Measurements from ENCODE around the gene SYK.
"Not testable (repeated sequence)": the region's sequence is repeated elsewhere in the genome, so short reads cannot be mapped to it uniquely, and the experiment has no call there.

SYK gene

DNA sequence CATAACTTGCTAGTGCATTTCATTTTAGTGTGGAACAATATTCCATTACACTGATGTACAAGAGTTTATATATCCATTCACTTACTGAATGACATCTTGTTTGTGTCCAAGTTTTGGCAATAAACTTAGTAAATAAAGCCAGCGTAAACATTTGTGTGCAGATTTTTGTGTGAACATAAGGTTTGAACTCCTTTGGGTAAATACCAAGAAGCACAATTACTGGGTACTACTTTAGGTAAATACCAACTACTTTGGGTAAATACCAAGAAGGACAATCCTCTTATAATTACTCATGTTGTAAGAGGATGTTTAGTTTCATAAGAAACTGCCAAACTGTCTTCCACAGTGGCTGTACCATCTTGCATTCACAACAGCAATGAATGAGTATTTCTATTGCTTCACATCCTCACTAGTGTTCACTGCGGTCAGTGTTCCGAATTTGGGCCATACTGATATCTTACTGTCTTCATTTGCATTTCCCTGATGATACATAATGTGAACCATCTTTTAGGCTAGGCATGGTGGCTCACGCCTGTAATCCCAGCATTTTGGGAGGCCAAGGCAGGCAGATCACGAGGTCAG lies 2.3 kb upstream of the SYK start:
- no peak for DNase-seq

DNA sequence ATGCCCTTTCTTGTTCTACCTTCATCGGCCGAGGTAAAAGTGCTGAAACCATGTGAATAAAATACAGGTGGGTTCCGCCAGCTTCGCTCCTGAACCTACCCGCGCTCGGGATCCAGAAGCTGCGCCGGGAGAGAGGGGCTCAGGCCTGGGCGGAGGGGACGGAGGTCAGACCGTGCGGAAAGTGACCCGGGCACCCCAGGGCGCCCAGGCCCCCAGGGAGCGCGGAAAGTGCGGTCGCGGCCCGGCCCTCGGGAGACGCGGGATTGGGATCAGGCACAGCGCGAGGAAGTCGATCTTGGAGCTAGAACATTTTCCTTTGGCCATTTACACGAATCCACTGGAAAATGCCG lies 329 bp downstream of the SYK start:
- no peak for DNase-seq

DNA sequence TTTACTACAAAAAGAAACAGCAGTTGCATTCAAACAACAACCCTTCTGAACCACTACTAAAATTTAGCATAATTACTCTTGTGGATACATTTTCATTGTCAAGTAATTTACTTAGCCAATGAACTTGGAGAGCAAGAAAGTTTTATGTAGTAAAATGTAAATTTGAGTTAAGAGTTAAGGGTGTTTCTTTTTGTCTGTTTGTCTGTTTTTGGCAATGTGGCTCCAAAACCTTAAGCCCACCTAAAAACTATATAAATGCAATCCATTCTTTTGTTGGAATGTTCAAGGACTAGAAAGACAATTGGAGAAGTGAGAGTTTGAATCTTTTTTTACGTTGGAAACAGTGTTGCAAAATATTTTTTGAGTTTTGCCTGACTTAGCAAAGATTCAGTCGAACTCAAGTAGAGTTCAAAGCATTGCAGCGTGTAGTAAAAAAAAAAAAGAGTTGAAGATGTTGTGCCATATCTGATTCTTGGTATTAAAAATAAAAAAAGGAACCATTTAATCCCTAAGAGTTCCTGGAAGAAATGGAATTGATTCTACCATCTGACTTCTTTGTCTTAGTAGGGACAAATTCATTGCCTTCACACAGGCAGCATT lies 867 bp downstream of the SYK start:
- DNase-seq: peak; percentile 27

GRCh38 chr9:90803860-90804593 lies 2.4 kb downstream of the SYK start:
- DNase-seq: peak; percentile 10

DNA sequence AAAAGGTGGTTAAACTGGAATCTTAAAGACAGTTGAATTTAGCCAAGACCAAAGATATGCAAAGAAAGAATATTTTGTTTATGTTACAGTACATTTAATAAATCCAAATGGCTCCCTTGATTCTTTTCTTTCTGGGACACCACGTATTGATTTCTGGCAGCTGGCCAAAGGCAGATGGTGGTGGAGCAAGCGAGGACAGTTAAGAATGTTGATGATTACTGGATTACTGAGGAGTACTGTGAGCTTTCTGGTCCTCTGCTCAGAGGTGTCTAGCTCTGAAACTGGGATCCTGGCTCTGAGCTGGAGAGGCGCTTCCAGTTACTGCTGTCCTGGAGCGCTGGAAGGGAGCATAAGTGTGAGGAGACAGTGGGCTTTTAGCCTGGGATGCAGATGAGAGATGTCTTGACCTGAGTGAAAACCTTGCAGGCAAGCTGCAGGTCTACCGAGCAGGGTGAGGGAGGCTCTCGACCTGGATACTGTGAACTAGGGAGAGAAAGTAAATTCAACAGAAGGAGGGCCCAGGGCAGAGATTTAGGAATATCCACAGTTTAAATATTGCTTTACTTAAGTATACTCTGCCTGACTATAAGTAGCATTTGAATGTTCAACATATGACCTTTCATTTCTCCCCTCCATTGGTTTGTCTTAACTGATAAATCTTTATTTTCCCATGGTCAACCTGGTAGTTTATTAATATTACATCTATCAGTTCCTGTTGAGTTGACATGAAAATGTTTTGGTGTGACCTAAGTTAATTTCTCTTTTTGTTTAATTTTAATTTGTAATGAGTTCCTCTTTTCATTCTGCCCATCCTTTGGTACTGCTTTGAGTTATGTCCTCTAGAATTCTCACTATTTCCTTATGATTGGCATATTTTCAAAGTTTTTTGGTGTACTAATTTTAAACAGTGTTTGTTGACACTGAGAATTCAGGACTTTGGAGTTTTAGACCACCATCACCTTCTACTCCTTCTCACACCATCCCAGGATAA lies 3.7 kb downstream of the SYK start:
- peak; percentile 46 for DNase-seq

- no peak for DNase-seq
Observed at GRCh38 chr9:90807006-90807405, 5.4 kb downstream of the SYK start.

GRCh38 chr9:90808398-90808797 lies 6.8 kb downstream of the SYK start:
- DNase-seq: no peak

DNA sequence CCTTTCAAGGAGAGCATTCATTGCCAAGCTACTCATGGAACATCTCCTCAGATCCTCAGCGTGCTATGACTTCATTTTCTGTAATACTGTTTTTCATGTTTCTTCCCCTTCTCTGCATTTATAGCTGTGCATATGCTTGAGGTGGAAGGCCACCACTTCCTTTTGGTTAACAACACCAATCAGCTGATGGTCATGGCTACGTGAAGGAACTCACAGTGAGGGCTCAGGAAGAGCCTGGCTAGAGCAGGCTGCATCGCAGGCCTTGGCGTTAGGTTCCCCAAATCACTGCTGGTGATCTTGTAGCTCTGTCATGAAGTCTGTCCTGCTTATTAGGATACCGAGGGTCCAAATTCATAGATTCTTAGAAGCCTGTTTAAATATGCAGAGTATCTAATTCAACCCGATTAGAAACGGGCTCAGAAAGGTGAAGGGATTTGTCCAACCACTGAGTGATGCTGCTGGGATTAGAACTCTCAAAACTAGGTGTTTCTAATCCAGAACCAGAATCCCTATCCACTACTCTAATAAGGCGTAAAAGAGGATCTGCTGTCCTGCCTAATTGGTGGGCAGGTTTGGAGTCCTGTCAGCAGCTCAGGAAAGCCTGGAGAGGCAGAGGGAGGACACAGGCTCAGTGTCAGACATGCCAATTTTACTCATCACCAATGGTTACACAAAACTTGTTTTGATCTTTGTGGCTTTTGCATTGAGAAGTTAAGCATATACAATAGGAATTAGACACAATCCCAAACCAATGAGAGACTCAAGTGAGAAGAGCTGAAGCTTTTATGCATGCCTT lies 7.5 kb downstream of the SYK start:
- no peak for DNase-seq

DNA sequence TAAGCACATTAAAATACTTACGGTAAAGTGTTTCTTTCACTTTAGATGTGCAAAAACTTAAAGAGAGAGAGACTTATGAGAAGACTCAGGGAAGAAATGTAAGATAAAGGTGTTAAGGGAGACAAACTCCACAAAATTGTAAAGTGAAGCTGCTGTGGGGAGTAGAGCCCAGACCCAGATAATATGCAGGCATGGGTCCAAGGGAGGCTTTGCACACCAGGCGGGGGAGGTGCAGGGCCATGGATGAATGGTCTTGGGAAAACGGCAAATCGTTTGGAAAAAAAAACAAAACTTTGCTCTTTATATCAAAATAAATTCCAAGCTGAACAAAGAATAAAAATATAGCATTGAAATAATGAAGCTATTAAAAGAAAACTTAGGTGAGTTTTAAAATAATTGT lies 9.1 kb downstream of the SYK start:
- peak; percentile 15 for DNase-seq

DNA sequence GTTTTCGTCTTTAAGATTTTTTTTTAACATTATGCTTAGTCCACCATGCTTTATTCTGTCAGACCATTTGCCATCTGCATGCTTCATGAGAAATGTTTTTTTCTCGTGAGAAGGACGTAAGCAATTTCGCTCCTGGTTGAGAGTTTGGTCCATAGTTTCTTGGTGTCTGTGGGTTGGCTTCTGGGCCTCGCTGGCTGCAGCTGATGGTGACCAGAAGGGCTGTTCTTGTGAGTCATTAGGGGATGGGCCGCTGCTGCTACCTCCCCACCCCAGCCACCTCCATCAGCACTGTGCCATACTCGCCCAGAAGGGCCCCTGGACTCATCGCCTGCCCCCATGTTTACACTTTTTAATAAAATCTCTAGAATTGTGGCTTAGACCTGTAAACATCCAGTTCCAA lies 11.4 kb downstream of the SYK start:
- DNase-seq: no peak

- no peak for DNase-seq
Observed at GRCh38 chr9:90813523-90813922, 11.9 kb downstream of the SYK start.

DNA sequence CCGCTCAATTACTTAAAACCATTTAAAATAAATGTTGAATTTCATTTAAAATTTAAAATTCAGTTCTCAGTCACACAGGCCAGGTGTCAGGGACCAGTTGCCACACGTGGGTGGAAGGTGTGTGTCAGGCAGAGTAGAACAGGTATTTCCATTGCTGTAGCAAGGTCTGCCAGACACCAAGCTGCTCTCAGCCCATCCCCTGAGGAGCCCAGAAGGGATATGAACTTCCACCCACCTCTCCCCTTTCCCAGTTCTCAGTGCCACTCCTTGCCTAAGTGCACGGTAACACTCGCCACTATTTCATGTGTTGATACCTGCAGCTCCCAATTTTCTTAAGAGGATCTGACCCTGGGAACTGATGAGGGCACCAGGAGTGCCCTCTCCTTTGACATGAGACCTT lies 12.7 kb downstream of the SYK start:
- DNase-seq: no peak

- peak; percentile 84 for DNase-seq
Observed at GRCh38 chr9:90815183-90815943, 13.7 kb downstream of the SYK start.

DNA sequence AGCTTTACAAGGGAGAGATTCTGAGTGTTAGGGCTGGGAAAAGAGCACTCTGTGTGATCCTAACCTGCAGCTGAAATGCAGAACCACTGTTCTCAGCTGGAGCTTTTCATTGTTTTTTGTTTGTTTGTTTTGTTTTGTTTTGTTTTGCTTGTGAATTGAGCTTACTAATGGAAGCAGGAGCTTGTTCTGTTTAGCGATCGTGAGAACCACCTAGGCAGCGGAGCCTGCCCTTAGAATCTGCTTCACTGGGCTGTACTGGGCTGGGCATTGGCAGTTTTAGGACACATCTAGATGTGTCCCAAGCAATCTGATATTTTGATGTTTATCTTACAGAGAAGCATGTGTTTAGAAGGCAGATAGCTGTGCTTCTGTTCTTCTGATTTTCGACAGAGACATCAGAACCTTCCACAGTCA lies 14.3 kb downstream of the SYK start:
- peak; percentile 18 for DNase-seq

GRCh38 chr9:90816690-90817089 lies 15.1 kb downstream of the SYK start:
- DNase-seq: no peak

GRCh38 chr9:90818279-90818678 lies 16.7 kb downstream of the SYK start:
- DNase-seq: no peak

DNA sequence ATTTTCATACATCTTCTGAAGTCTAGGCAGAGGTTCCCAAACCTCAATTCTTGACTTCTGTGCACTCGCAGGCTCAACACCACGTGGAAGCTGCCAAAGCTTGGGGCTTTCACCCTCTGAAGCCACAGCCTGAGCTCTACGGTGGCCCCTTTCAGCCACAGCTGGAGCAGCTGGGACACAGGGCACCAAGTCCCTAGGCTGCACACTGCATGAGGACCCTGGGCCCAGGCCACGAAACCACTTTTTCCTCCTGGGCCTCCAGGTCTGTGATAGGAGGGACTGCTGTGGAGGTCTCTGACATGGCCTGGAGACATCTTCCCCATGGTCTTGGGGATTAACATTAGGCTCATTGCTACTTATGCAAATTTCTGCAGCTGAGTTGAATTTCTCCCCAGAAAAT lies 18.8 kb downstream of the SYK start:
- DNase-seq: not testable (repeated sequence)

DNA sequence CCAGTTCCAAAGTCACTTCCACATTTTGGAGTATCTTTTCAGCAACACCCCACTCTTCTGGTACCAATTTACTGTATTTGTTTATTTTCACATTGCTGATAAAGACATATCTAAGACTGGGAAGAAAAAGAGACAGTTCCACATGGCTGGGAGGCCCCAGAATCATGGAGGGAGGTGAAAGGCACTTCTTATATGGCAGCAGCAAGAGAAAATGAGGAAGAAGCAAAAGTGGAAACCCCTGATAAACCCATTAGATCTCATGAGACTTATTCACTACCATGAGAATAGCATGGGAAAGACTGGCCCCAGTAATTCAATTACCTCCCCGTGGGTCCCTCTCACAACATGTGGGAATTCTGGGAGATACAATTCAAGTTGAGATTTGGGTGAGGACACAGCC lies 19.6 kb downstream of the SYK start:
- DNase-seq: not testable (repeated sequence)

DNA sequence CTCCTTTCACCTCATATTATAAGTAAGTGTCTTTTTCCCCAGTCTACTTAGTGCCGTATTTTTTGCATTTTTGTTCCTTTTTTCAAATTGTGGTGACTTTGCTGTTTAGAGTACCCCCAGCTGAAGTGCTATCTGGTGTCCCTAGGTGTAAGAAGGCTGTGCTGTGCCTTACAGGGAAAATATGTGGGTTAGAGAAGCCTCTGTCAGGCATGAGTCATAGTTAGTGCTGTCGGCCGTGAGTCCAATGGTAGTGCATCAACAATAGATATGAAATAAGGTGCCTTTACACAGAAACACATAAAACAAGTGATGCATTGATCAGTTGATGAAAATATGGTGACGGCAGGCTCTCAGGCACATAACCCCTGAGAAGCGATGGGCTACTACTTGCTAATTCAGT lies 20.1 kb downstream of the SYK start:
- DNase-seq: no peak

DNA sequence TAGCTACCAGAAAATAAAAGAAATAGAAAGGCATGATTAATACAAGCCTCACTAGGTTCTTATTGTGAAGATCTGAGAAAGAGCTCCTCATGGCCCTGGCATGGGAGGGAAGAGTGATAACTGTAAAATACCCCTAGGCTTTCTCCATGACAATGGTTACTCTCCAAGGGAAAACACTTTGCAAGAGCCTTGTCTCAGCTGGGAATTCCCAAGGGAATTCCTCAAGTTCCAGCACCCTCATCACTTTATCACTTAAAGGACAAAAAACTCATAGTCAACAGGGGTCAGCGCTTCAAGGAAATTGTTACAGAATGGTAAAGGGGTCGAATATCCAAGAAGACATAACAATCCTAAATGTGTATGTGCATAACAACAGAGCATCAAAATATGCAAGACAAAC lies 21.2 kb downstream of the SYK start:
- DNase-seq: no peak

DNA sequence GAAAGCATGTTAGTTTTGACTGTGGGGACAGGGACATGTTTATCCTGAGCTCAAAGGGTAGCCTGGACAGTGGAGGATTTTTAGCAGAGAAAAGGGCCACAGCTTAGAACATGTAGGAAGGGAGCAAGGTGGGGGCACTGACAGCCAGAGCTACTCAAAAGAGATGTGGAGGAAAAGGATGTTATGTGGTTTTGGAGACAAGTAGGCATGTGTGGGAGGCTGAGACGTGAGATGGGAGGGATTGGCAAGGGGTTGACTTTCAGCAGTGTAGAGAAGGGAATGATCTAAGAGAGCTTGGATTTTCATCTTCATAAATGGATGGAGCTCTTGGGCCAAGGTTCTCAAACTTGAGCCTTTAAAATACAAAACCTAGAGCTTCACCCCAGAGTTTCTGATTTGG lies 24.0 kb downstream of the SYK start:
- DNase-seq: no peak
